Subcutaneous adipose tissue (tissue), 4 donors: ENCODE measurements around the gene PSMB7. TPM values are rescaled to one million over a fixed set of nuclear protein-coding genes. Genes with fewer than 3 reads are reported as not detected.

ENCODE experiments used
- CTCF ChIP-seq: fragments of 450-650 bp; IDR thresholded peaks from one replicate; pipeline ENCODE4 v1.5.1; 2016; ENCODE audit warnings: low read depth, mild to moderate bottlenecking, control low read depth, antibody characterized with exemption, moderate library complexity
- total RNA-seq, 4 donors: library from RNA; depleted of rRNA; stranded (reverse); fragments of >200 nt; gene quantifications; one replicate each; pipeline ENCODE4 v1.1.0, GENCODE V29; 2016

PSMB7 gene
- total RNA-seq, 4 donors from 2014 or later: 124 to 152 (median 139) TPM

- TF ChIP-seq CTCF: no peak
These were observed 39.5 kb downstream of the PSMB7 start for GRCh38 chr9:124375726-124376125.

- no peak for TF ChIP-seq CTCF
These were observed 41.4 kb downstream of the PSMB7 start for GRCh38 chr9:124373851-124374250.

GRCh38 chr9:124373386-124373785 is 41.9 kb downstream of the PSMB7 start:
- TF ChIP-seq CTCF: no peak

GRCh38 chr9:124372038-124372437 is 43.2 kb downstream of the PSMB7 start:
- TF ChIP-seq CTCF: no peak

- TF ChIP-seq CTCF: no peak
These were observed 44.2 kb downstream of the PSMB7 start for GRCh38 chr9:124370896-124371582.

GRCh38 chr9:124369231-124369797 is 45.9 kb downstream of the PSMB7 start:
- no peak for TF ChIP-seq CTCF

- no peak for TF ChIP-seq CTCF
These were observed 46.5 kb downstream of the PSMB7 start for GRCh38 chr9:124368692-124369091.
